Measurements from ENCODE around the gene SLC8A3. TPM values are rescaled to one million over a fixed set of nuclear protein-coding genes. Genes with fewer than 3 reads are reported as not detected.

SLC8A3 gene
- total and polyA plus RNA-seq, 4 donors = 0.08 to 3.7 (median 0.85) TPM

DNA sequence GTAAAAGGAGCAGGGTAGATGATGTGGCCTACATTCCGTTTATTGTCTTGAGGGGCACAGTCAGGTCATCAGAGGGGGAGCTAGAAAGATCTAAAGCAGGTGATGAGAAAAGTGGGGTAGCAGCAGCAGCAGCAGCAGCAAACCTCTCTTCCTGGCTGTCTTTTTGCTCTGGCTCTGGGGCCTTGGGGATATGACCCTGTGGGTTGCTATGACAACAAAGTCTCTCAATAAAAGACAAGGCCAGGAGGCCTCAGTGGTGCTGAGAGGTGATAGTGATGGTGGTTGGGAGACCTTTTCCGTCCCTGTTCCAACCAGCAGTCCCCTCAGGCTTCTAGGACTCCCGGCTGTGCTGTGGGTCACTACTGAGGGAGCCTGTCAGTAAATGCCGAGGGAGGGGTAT lies 138.6 kb downstream of the SLC8A3 start:
- no peak for DNase-seq
- H3K27me3 ChIP-seq (ENCODE audit: control insufficient read depth in 3 of 3, insufficient read depth in 3 of 3, low read length in 2 of 3) = no peaks in the 10 kb centered on the region
- H3K9me3 ChIP-seq (ENCODE audit: control insufficient read depth in 4 of 4, insufficient read depth in 3 of 4, low read length in 3 of 4) = no peaks in the 10 kb centered on the region
- ATAC-seq (ENCODE audit: insufficient read depth, low FRiP score) = no peak
- H3K36me3 ChIP-seq (ENCODE audit: control insufficient read depth in 4 of 4, insufficient read depth in 4 of 4, low read length in 4 of 4) = no peaks in the 10 kb centered on the region
- H3K9ac ChIP-seq (ENCODE audit: insufficient read depth in 1 of 2, low read length in 2 of 2) = no peak overlapping the region
- no peaks in the 10 kb centered on the region for H3K4me1 ChIP-seq (ENCODE audit: control insufficient read depth in 5 of 5, insufficient read depth in 5 of 5, low read length in 5 of 5)
- no peak overlapping the region for H3K27ac ChIP-seq (ENCODE audit: low read depth in 1 of 2, low read length in 1 of 2)
- 78 to 88% methylated on average over 4 of the region's 4 CpGs for WGBS, 2 donors
- H3K4me3 ChIP-seq = no peak overlapping the region
- no peak for TF ChIP-seq CTCF (IDR thresholded peaks at IDR 0.05; ENCODE audit: control extremely low read depth, extremely low read depth)

- TF ChIP-seq CTCF (IDR thresholded peaks at IDR 0.05; ENCODE audit: control extremely low read depth, extremely low read depth) = no peak
- ATAC-seq (ENCODE audit: insufficient read depth, low FRiP score) (no peak), DNase-seq (no peak)
- no peak overlapping the region for H3K27ac ChIP-seq (ENCODE audit: low read depth in 1 of 2, low read length in 1 of 2)
- H3K9me3 ChIP-seq (ENCODE audit: control insufficient read depth in 4 of 4, insufficient read depth in 3 of 4, low read length in 3 of 4) = no peaks in the 10 kb centered on the region
- no peaks in the 10 kb centered on the region for H3K4me1 ChIP-seq (ENCODE audit: control insufficient read depth in 5 of 5, insufficient read depth in 5 of 5, low read length in 5 of 5)
- H3K36me3 ChIP-seq (ENCODE audit: control insufficient read depth in 4 of 4, insufficient read depth in 4 of 4, low read length in 4 of 4) = no peaks in the 10 kb centered on the region
- no peaks in the 10 kb centered on the region for H3K27me3 ChIP-seq (ENCODE audit: control insufficient read depth in 3 of 3, insufficient read depth in 3 of 3, low read length in 2 of 3)
- no peak overlapping the region for H3K4me3 ChIP-seq
- 73 to 82% methylated on average over 3 of the region's 3 CpGs for whole genome bisulfite sequencing, 2 donors
- no peak overlapping the region for H3K9ac ChIP-seq (ENCODE audit: insufficient read depth in 1 of 2, low read length in 2 of 2)
Observed at GRCh38 chr14:70049605-70050004, 139.1 kb downstream of the SLC8A3 start.

GRCh38 chr14:70048313-70048654 lies 140.5 kb downstream of the SLC8A3 start:
- H3K36me3 ChIP-seq (ENCODE audit: control insufficient read depth in 4 of 4, insufficient read depth in 4 of 4, low read length in 4 of 4) = no peaks in the 10 kb centered on the region
- DNase-seq (no peak), ATAC-seq (ENCODE audit: insufficient read depth, low FRiP score) (no peak)
- TF ChIP-seq CTCF (IDR thresholded peaks at IDR 0.05; ENCODE audit: control extremely low read depth, extremely low read depth) = no peak
- no peak overlapping the region for H3K4me3 ChIP-seq
- H3K27me3 ChIP-seq (ENCODE audit: control insufficient read depth in 3 of 3, insufficient read depth in 3 of 3, low read length in 2 of 3) = no peaks in the 10 kb centered on the region
- no peaks in the 10 kb centered on the region for H3K9me3 ChIP-seq (ENCODE audit: control insufficient read depth in 4 of 4, insufficient read depth in 3 of 4, low read length in 3 of 4)
- H3K27ac ChIP-seq (ENCODE audit: low read depth in 1 of 2, low read length in 1 of 2) = no peak overlapping the region
- no peaks in the 10 kb centered on the region for H3K4me1 ChIP-seq (ENCODE audit: control insufficient read depth in 5 of 5, insufficient read depth in 5 of 5, low read length in 5 of 5)
- no peak overlapping the region for H3K9ac ChIP-seq (ENCODE audit: insufficient read depth in 1 of 2, low read length in 2 of 2)
- WGBS, 2 donors = 76 to 86% methylated on average over 1 of the region's 1 CpG

GRCh38 chr14:70047598-70048312 lies 141.0 kb downstream of the SLC8A3 start:
- Histone ChIP-seq H3K27me3 (ENCODE audit: control insufficient read depth in 3 of 3, insufficient read depth in 3 of 3, low read length in 2 of 3) (no peaks in the 10 kb centered on the region), H3K4me1 (ENCODE audit: control insufficient read depth in 5 of 5, insufficient read depth in 5 of 5, low read length in 5 of 5) (no peaks in the 10 kb centered on the region), H3K27ac (ENCODE audit: low read depth in 1 of 2, low read length in 1 of 2) (no peak overlapping the region), H3K36me3 (ENCODE audit: control insufficient read depth in 4 of 4, insufficient read depth in 4 of 4, low read length in 4 of 4) (no peaks in the 10 kb centered on the region), H3K9me3 (ENCODE audit: control insufficient read depth in 4 of 4, insufficient read depth in 3 of 4, low read length in 3 of 4) (no peaks in the 10 kb centered on the region), H3K4me3 (no peak overlapping the region), H3K9ac (ENCODE audit: insufficient read depth in 1 of 2, low read length in 2 of 2) (no peak overlapping the region)
- DNase-seq (no peak), ATAC-seq (ENCODE audit: insufficient read depth, low FRiP score) (no peak)
- no peak for TF ChIP-seq CTCF (IDR thresholded peaks at IDR 0.05; ENCODE audit: control extremely low read depth, extremely low read depth)
- 58 to 71% methylated on average over 3 of the region's 3 CpGs for WGBS, 2 donors

Measured in lung (tissue), 12 donors.